ENCODE data around the gene SETBP1. TPM values are rescaled to one million over a fixed set of nuclear protein-coding genes. Genes with fewer than 3 reads are reported as not detected.

Gene SETBP1
- total RNA-seq, 1 donor from 2014 or later, result 7.1 TPM

DNA sequence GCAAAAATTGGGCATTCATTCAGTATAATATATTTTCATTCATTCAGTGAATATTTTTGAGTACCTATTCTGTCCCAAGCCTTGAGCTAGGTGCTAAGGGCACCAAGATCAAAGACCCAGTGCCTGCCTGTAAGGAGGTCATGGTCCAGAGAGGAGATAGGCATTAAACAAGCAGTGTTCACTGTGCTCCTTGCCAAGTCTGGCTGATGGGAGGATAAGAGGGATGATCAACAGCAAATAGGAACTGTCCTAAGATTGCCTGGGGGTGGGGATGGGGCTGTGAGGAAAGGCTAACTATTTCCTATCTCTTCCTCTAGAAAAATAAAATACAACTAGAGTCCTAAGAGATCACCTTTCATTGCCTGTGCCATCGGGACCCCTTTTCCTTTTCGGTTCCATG lies 60.4 kb downstream of the SETBP1 start:
- intact Hi-C loops (cut with DNase I), result no loop called here
- no peak for ATAC-seq
- DNase-seq (ENCODE audit: missing footprints), result no peak

DNA sequence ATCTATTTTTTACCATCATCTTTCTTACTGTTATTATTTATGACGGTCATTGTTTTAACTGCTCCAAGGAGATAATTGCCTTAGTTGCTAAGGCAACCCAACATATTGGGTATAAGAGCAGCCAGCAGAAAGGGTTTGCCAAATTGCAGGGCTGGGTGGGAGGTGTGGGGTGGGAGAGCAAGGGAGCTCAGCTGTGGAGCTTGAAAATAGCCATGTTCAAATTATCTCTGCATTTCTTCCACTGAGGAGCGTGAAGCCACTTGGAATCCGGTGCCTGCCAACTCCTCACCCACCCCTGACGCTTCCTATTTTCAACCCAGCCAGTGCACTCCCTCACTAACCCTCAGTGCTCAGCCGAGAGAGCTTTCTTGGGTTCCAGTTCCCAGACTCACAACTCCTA lies 60.8 kb downstream of the SETBP1 start:
- DNase-seq (ENCODE audit: missing footprints) (no peak), ATAC-seq (no peak)
- intact Hi-C loops (cut with DNase I), result no loop called here

DNA sequence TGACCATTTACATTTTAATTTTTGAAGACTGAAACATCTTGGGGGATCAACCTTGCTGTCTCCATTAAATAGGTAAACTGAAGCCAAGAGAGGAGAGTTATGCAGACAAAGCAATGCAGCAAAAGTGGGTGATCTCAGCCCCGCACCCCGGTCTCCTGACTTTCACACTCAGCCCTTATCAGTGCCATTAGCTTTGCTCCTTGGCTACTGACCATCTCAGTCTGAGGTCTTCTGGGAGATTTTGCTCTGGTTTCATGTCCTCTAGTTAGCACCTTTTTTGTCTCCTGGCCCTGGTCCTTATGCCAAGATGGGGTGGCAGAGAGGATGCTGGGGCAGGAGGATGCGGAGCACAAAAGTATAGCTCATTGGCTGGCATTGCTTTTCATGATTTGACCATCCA lies 61.4 kb downstream of the SETBP1 start:
- ATAC-seq (no peak), DNase-seq (ENCODE audit: missing footprints) (no peak)
- intact Hi-C loops (cut with DNase I), result no loop called here

DNA sequence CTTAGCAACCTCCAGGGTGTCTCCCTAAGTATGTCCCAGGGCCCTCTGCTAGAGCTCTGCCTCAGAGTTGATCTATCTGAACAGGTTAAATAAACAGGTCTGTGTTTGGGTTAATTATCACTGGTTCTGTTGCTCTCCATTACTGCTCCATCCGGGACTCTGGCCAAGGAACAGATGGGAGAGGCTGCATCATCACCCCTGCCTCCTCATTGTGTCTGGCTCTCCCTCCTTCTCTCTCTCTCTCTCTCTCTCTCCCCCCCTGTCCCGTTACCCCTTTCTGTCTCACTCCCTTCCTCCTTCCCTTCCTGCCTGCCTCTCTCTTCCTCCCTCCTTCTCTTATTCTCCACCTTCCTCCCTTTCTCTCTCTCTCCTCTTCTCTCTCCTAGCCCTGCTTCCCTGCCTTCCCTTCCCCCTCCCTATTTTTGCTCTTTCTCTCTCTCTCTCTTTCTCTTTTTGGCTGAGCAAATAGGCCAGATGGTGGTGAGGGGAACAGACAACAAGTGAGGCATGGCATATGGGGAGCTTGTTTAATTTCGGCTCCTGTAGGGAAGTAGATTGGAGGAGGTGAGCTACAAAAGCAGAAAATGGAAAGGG lies 62.1 kb downstream of the SETBP1 start:
- DNase-seq (ENCODE audit: missing footprints), result no peak
- intact Hi-C loops (cut with DNase I), result no loop called here

DNA sequence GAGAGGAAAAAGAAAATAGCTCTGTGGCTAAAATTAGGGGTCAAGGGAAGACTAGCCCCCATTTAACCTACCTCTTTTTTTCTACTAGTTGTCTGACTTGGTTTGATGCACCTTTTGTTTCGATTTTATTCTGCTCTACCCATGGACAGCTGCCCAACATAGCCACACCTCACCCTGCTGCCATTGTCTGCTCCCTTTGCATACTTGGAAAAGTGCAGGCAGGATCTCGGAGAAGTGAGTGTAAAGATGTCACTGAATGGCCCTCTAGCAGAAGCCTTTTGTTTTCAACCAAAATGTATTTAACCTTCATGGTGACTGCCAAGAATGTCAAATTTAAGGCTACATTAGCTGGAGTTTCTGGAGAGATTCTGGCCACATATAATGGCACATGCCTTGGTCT lies 62.9 kb downstream of the SETBP1 start:
- ATAC-seq, result no peak
- intact Hi-C loops (cut with DNase I), result no loop called here

More for the DNA sequence above, 62.1 kb downstream of the SETBP1 start:
- peak; percentile 78 for ATAC-seq

GRCh38 chr18:44744161-44745121 lies 63.8 kb downstream of the SETBP1 start:
- no peak for DNase-seq (ENCODE audit: missing footprints)
- intact Hi-C loops (cut with DNase I), result no loop called here
- peak; percentile 58 for ATAC-seq

More for the DNA sequence above, 62.9 kb downstream of the SETBP1 start:
- DNase-seq (ENCODE audit: missing footprints), result no peak

- ATAC-seq, result no peak
- no peak for DNase-seq (ENCODE audit: missing footprints)
- intact Hi-C loops (cut with DNase I), result no loop called here
Measured at GRCh38 chr18:44747157-44747556, 66.5 kb downstream of the SETBP1 start.

GRCh38 chr18:44748582-44748981 lies 67.9 kb downstream of the SETBP1 start:
- ATAC-seq, result no peak
- intact Hi-C loops (cut with DNase I), result no loop called here
- no peak for DNase-seq (ENCODE audit: missing footprints)

GRCh38 chr18:44750774-44751173 lies 70.1 kb downstream of the SETBP1 start:
- intact Hi-C loops (cut with DNase I), result no loop called here
- no peak for ATAC-seq
- no peak for DNase-seq (ENCODE audit: missing footprints)

GRCh38 chr18:44754567-44754966 lies 73.9 kb downstream of the SETBP1 start:
- no peak for DNase-seq (ENCODE audit: missing footprints)
- no peak for ATAC-seq
- intact Hi-C loops (cut with DNase I), result no loop called here

DNA sequence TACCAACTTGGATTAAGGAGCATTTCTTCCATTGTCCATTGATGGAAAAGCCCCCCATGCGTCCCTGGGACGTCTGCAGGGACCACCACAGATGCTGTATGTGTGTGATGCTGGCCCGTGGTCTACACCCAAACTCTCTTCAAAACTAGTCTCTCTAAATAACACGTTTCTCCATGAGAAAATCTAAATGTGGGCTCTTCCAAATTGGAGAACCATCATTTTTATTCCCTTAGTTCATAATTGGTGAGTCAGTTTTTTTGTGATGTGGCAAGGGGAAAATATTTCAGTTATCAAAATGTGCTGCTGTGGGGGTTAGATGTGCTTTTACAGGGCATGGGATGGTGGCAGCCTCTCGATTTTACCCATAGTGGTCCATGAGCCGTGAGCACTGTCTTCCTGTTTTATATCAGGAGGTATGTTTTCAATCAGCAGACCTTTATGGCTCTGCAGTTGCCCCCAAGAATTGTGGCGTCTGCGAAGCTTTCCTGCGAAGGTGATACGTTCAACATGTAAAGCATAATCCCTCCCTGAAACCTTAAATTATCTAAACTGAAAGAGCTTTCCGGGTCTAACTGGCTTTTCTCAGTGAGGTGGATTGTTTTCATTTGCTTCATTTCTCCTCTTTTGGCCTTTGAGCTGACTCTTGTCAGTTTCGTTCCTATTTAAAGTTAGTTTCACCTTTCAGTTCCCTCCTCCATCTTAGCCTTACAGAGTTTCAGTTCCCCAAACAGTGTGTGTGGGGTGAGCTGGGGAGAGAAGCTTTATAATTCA lies 78.4 kb downstream of the SETBP1 start:
- ATAC-seq (no peak), DNase-seq (ENCODE audit: missing footprints) (no peak)
- intact Hi-C loops (cut with DNase I), result no loop called here

DNA sequence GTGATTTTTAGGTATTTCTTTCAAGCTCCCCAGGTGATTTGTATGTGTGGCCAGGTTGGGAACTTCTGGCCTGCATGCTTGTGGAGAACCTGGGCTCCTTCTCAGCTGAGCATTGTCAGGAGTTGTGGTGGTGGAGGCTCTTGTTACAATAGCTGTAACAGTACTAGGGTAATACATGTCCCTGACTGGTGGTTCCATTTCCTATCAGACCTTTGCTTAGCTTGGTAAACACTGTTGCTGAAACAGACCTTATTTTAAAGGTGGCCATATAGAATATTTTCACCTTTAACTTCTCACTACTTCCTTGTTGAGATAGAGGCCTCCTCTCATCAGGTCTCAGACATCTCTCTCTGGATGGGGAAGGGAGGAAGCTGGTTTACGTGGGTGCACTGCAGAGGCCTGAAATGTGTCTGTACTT lies 79.2 kb downstream of the SETBP1 start:
- no peak for ATAC-seq
- intact Hi-C loops (cut with DNase I), result no loop called here
- no peak for DNase-seq (ENCODE audit: missing footprints)

DNA sequence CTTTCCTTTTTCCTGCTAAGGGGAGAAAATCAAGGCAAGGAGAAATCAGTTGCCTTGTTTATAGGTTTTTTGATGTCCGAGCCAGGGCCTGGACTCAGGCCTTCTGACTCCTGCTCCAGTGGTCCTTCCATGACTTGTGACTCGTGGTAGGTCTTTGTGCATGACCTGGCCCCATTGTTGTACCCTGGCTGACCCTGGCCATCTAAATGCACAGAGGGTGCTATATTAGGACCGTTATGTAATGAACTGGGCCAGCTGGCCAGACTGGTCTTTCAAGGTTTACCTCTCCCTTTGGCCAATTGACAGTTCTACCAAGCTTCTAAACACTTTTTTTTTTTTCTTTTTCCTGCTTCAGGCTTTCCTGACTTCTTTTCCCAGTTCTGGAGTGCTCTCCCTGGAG lies 81.1 kb downstream of the SETBP1 start:
- intact Hi-C loops (cut with DNase I), result no loop called here
- ATAC-seq (no peak), DNase-seq (ENCODE audit: missing footprints) (no peak)

DNA sequence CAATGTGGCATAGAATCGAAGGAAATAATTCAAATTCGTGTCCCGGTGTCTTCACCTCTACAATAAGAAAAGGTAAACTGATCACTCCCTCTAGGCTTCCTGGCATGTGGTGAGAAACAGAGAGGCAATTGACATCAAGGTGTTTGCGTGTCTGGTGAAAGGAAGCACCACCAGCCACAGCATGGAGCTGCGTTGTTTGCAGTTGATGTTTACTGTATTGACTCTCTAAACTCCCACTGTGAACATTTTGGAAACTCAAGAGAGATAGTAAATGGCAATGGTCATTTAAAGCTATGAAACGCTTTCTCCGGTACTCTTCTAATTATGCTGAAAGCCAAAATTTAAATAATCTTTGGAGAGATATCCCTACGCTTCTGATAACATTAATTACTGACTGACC lies 82.6 kb downstream of the SETBP1 start:
- no peak for ATAC-seq
- no peak for DNase-seq (ENCODE audit: missing footprints)
- intact Hi-C loops (cut with DNase I), result no loop called here

DNA sequence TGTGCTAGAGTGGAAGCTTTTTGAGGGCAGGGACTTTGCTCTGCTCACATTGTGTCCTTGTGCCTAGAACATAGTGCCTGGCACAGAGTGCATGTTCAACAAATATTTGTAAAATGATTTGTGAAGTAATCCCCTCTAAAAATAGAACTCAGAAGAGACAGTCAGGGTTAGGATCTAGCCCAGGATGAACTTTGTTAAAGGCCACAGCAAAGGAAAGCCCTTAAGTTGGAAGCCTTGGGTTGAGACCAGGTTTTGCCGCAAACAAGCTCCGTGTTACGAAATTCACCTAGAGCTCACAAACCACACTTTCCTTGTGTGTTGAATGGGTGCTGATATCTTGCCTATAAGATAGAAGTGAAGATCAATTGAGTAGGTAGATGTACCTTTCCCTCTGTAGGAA lies 84.2 kb downstream of the SETBP1 start:
- intact Hi-C loops (cut with DNase I), result no loop called here
- DNase-seq (ENCODE audit: missing footprints), result no peak
- ATAC-seq, result no peak

- no peak for DNase-seq (ENCODE audit: missing footprints)
- ATAC-seq, result no peak
- intact Hi-C loops (cut with DNase I), result no loop called here
Measured at GRCh38 chr18:44765456-44765855, 84.8 kb downstream of the SETBP1 start.

GRCh38 chr18:44766450-44766849 lies 85.8 kb downstream of the SETBP1 start:
- ATAC-seq (no peak), DNase-seq (ENCODE audit: missing footprints) (no peak)
- intact Hi-C loops (cut with DNase I), result no loop called here

DNA sequence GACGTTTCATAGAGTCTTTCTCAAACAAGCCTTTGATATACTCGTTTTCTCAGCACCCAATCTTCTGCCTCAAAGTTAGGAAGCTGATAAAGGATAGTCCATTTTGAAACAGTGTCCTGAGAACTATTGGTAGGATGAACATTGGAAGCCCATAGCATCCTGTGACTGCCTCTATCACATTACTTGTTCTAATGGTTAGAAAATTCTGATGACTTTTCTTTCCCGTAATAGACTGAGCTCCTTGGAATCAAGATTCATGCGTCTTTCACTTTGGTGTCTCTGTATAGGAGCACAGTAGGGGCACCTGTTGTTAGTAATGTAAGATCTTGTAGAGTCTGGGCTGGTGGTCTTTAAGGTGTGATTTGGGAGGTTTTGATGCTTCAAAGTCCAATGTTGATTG lies 87.1 kb downstream of the SETBP1 start:
- ATAC-seq, result no peak
- intact Hi-C loops (cut with DNase I), result no loop called here

DNA sequence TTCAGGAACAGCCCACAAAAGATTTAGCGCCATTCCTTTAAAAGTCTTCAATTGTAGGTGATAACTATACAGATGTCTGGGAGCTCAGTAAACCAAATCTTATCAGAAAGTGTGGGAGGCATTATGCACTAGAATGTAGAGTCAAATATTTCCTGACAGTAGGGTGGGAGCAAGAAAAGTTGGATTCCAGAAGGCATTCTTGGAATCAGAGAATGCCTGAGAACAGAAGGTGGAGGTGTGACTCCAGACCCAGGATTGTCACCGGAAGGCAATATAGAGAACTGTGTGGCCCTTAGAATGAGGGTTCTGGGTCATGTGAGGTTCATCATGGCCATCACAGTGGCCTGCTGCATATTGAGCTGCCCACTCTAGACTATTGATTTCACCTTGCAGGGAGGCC lies 90.0 kb downstream of the SETBP1 start:
- ATAC-seq (no peak), DNase-seq (ENCODE audit: missing footprints) (no peak)
- intact Hi-C loops (cut with DNase I), result no loop called here

More for the DNA sequence above, 87.1 kb downstream of the SETBP1 start:
- DNase-seq (ENCODE audit: missing footprints), result no peak

GRCh38 chr18:44771572-44771955 lies 90.9 kb downstream of the SETBP1 start:
- no peak for DNase-seq (ENCODE audit: missing footprints)
- no peak for ATAC-seq
- intact Hi-C loops (cut with DNase I), result no loop called here

Data from Right ventricle myocardium inferior (tissue), 1 donor.